Measurements from ENCODE around the gene DAD1. TPM values are rescaled to one million over a fixed set of nuclear protein-coding genes. Genes with fewer than 3 reads are reported as not detected.

Gene DAD1
- total and polyA plus RNA-seq, 2 experiments from 2014 or later = 369 to 653 TPM

DNA sequence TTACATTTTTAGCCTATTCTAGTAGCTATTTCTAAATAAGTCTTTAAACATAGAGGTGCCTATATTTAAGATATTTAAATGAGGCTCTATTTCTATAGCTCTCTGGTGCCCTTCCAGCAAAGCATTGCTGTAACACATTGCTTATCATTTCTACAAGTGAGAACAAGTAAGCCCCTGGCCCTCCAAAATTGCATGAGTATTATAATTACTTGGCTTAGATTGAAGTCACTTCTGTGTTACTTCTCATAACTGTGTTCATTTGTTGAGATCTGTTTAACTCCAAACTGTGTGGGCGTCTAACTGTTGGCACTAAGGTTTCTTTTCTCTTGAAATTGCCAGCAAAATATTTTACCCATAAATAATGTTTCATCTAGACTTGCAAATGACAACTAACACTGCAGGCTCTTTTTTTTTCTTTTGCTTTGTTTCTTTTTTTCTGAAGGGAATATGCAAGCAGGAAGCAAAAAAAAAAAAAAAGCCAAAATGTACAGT is 66.5 kb downstream of the DAD1 start:
- H3K9ac ChIP-seq = no peak overlapping the region
- no peak overlapping the region for H3K27ac ChIP-seq
- TF ChIP-seq EZH2phosphoT487 (IDR thresholded peaks at IDR 0.05; ENCODE audit: insufficient read depth, low read depth) = no peak
- TF ChIP-seq EZH2 (IDR thresholded peaks at IDR 0.05; ENCODE audit: insufficient read depth, poor library complexity, severe bottlenecking) = no peak
- H3K27me3 ChIP-seq (replicated peaks; ENCODE audit: insufficient read depth) = no peaks in the 10 kb centered on the region
- H3K79me2 ChIP-seq (ENCODE audit: insufficient read depth) = no peaks in the 10 kb centered on the region
- 0 out of 2 replicates have a peak, but pooled peaks cover 8% of the 10 kb centered on the region for H3F3A ChIP-seq (ENCODE audit: insufficient read depth)
- no peak overlapping the region for H2AFZ ChIP-seq
- no peak overlapping the region for H3K4me3 ChIP-seq
- H3K36me3 ChIP-seq (ENCODE audit: low read depth) = no peaks in the 10 kb centered on the region
- peaks cover 30% of the 10 kb centered on the region for H3K4me1 ChIP-seq (ENCODE audit: insufficient read depth)
- in situ Hi-C loops (cut with MboI) = no loop called here
- H3K9me3 ChIP-seq (ENCODE audit: low read depth) = no peaks in the 10 kb centered on the region
- 64 to 79% methylated on average over 1 of the region's 1 CpG for WGBS, 2 experiments (ENCODE audit: low coverage in 1 of 2, low lambda C conversion rate in 2 of 2, missing lambda C conversion rate in 2 of 2)
- H3K4me2 ChIP-seq (ENCODE audit: unreplicated experiment) = no peak overlapping the region
- no peaks in the 10 kb centered on the region for H3K9me2 ChIP-seq (ENCODE audit: insufficient read depth)
- DNase-seq = no peak
- H4K20me1 ChIP-seq (ENCODE audit: insufficient read depth) = no peaks in the 10 kb centered on the region

DNA sequence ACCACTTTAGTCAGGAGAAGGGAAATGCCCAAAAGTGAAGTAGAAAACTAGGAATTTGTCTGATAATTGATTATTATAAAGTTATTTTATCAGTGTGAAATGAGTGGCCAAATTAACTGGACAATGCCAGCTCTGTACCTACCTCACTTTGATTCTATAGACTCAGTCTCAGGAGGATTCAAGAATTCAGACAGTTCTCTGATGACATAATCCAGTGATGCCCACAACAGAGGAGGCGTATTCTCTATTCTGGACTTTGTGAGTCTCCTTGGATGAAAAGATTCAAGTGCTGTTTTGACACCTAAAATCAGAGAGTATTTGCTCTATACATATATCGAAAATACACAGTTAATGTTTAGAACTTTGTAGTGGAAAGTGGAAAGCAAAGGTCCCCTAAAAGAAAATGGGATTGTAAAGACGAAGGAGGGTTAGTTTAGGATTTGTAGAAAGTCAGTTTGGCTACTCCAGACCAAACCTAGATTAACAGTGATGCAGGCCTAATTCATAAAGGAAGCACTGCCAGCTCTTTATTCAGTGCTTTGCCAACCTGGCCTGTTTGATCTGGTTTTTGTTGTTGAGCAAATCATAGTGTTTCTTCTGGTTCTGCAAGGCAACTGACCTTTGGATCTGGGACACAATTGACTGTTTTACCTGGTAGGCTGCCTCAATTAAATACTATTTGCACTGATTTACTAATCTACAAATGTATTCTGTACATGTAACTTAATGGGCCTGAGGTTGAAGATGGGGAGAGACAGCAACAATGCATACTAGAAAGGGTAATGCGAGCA is 67.4 kb downstream of the DAD1 start:
- H3K9me3 ChIP-seq (ENCODE audit: low read depth) = no peaks in the 10 kb centered on the region
- 0 out of 2 replicates have a peak, but pooled peaks cover 8% of the 10 kb centered on the region for H3F3A ChIP-seq (ENCODE audit: insufficient read depth)
- H3K4me2 ChIP-seq (ENCODE audit: unreplicated experiment) = no peak overlapping the region
- in situ Hi-C loops (cut with MboI) = no loop called here
- no peaks in the 10 kb centered on the region for H3K9me2 ChIP-seq (ENCODE audit: insufficient read depth)
- H4K20me1 ChIP-seq (ENCODE audit: insufficient read depth) = no peaks in the 10 kb centered on the region
- 97 to 98% methylated on average over 4 of the region's 4 CpGs for WGBS, 2 experiments (ENCODE audit: low coverage in 1 of 2, low lambda C conversion rate in 2 of 2, missing lambda C conversion rate in 2 of 2)
- peaks cover 30% of the 10 kb centered on the region for H3K4me1 ChIP-seq (ENCODE audit: insufficient read depth)
- no peak overlapping the region for H2AFZ ChIP-seq
- H3K27ac ChIP-seq = no peak overlapping the region
- H3K4me3 ChIP-seq = no peak overlapping the region
- no peaks in the 10 kb centered on the region for H3K36me3 ChIP-seq (ENCODE audit: low read depth)
- DNase-seq = no peak
- no peak for TF ChIP-seq EZH2phosphoT487 (IDR thresholded peaks at IDR 0.05; ENCODE audit: insufficient read depth, low read depth)
- no peak for TF ChIP-seq EZH2 (IDR thresholded peaks at IDR 0.05; ENCODE audit: insufficient read depth, poor library complexity, severe bottlenecking)
- H3K9ac ChIP-seq = no peak overlapping the region
- H3K27me3 ChIP-seq (replicated peaks; ENCODE audit: insufficient read depth) = no peaks in the 10 kb centered on the region
- H3K79me2 ChIP-seq (ENCODE audit: insufficient read depth) = no peaks in the 10 kb centered on the region

DNA sequence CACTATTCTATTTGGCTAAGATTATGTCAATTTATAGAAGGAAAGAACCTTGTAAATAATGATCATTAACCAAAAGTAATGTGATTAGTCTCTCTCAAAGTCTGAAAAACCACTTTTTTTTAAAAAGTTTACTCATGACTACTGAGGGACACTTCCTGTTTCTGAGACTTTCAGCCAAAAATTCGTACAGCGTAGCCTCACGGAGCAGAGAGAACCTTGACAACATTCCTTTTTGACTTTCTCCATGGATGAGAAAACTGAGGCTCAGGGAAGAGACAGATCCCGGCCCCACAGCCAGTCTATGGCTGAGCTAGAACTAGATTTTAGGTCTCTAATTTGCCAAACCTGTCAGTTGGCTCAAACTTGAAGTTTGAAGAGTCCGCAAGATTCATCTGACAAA is 68.2 kb downstream of the DAD1 start:
- no peak for TF ChIP-seq EZH2phosphoT487 (IDR thresholded peaks at IDR 0.05; ENCODE audit: insufficient read depth, low read depth)
- no peak overlapping the region for H3K27ac ChIP-seq
- WGBS, 2 experiments (ENCODE audit: low coverage in 1 of 2, low lambda C conversion rate in 2 of 2, missing lambda C conversion rate in 2 of 2) = 83 to 94% methylated on average over 5 of the region's 5 CpGs

DNA sequence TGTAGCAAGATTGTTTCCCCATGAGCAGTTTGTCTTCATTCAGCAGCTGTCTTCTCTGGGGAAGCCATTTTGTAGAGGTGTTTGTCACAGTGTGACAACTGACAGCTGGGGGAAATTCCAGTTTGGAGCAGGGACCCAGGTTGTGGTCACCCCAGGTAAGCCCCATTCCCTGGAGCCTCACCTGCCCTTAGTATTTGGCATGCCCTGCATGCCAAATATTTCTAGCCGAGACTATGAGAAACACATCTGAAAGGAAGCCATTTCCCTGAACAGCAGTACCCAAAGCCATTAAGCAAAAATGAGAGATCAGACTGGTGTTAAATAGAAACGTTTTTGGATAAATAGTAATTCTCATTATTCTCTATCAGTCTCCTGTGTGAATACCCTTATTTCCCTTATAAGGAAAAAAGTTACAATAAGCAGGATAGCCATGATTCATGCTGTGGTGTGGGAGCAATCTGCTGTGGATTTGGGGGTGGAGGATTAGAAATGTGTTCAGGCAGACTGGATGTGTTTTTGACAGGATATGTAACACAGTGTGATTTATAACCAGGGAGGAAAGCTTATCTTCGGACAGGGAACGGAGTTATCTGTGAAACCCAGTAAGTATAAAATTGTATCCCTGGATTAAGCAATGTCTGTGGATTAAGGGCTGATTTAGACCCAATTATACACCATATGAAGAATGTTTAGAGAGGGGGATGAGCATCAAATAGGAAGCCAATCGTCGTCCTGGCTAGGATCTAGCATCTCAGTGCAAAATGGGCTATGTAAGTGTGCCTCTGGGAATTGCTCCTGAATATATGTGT is 68.9 kb downstream of the DAD1 start:
- 0 out of 2 replicates have a peak overlapping the region, but pooled peaks have one; percentile 38 for H2AFZ ChIP-seq
- 37 to 38% methylated on average over 6 of the region's 6 CpGs for WGBS, 2 experiments (ENCODE audit: low coverage in 1 of 2, low lambda C conversion rate in 2 of 2, missing lambda C conversion rate in 2 of 2)
- no peaks in the 10 kb centered on the region for H3K79me2 ChIP-seq (ENCODE audit: insufficient read depth)
- no peaks in the 10 kb centered on the region for H3K27me3 ChIP-seq (replicated peaks; ENCODE audit: insufficient read depth)
- H3K4me1 ChIP-seq (ENCODE audit: insufficient read depth) = peaks cover 30% of the 10 kb centered on the region
- H3F3A ChIP-seq (ENCODE audit: insufficient read depth) = 0 out of 2 replicates have a peak, but pooled peaks cover 8% of the 10 kb centered on the region
- peak overlapping the region; percentile 25 for H3K4me2 ChIP-seq (ENCODE audit: unreplicated experiment)
- TF ChIP-seq EZH2 (IDR thresholded peaks at IDR 0.05; ENCODE audit: insufficient read depth, poor library complexity, severe bottlenecking) = no peak
- TF ChIP-seq EZH2phosphoT487 (IDR thresholded peaks at IDR 0.05; ENCODE audit: insufficient read depth, low read depth) = no peak
- no peaks in the 10 kb centered on the region for H3K9me2 ChIP-seq (ENCODE audit: insufficient read depth)
- H3K27ac ChIP-seq = no peak overlapping the region
- H3K9ac ChIP-seq = no peak overlapping the region
- in situ Hi-C loops (cut with MboI) = no loop called here
- no peaks in the 10 kb centered on the region for H4K20me1 ChIP-seq (ENCODE audit: insufficient read depth)
- H3K9me3 ChIP-seq (ENCODE audit: low read depth) = no peaks in the 10 kb centered on the region
- no peaks in the 10 kb centered on the region for H3K36me3 ChIP-seq (ENCODE audit: low read depth)
- no peak overlapping the region for H3K4me3 ChIP-seq
- peak; percentile 61 for DNase-seq

More for the DNA sequence above, 68.2 kb downstream of the DAD1 start:
- H3K36me3 ChIP-seq (ENCODE audit: low read depth) = no peaks in the 10 kb centered on the region
- 0 out of 2 replicates have a peak, but pooled peaks cover 8% of the 10 kb centered on the region for H3F3A ChIP-seq (ENCODE audit: insufficient read depth)
- H3K9me3 ChIP-seq (ENCODE audit: low read depth) = no peaks in the 10 kb centered on the region
- no peak overlapping the region for H3K4me3 ChIP-seq
- no peak overlapping the region for H3K4me2 ChIP-seq (ENCODE audit: unreplicated experiment)
- peaks cover 30% of the 10 kb centered on the region for H3K4me1 ChIP-seq (ENCODE audit: insufficient read depth)
- no peak overlapping the region for H3K9ac ChIP-seq
- H4K20me1 ChIP-seq (ENCODE audit: insufficient read depth) = no peaks in the 10 kb centered on the region
- H3K79me2 ChIP-seq (ENCODE audit: insufficient read depth) = no peaks in the 10 kb centered on the region
- no peak for DNase-seq
- no peaks in the 10 kb centered on the region for H3K27me3 ChIP-seq (replicated peaks; ENCODE audit: insufficient read depth)
- H2AFZ ChIP-seq = 0 out of 2 replicates have a peak overlapping the region, but pooled peaks have one; percentile 38
- in situ Hi-C loops (cut with MboI) = no loop called here
- H3K9me2 ChIP-seq (ENCODE audit: insufficient read depth) = no peaks in the 10 kb centered on the region

Data from GM23248 (cell line).